ENCODE results near the gene SLC26A4. TPM values are rescaled to one million over a fixed set of nuclear protein-coding genes. Genes with fewer than 3 reads are reported as not detected.

The SLC26A4 gene
- total and polyA plus RNA-seq, 9 of the 15 experiments (the other 6 are each of a cell fraction or from before 2014, with no cell fraction given): 0.09 to 1.2 (median 0.33) TPM

DNA sequence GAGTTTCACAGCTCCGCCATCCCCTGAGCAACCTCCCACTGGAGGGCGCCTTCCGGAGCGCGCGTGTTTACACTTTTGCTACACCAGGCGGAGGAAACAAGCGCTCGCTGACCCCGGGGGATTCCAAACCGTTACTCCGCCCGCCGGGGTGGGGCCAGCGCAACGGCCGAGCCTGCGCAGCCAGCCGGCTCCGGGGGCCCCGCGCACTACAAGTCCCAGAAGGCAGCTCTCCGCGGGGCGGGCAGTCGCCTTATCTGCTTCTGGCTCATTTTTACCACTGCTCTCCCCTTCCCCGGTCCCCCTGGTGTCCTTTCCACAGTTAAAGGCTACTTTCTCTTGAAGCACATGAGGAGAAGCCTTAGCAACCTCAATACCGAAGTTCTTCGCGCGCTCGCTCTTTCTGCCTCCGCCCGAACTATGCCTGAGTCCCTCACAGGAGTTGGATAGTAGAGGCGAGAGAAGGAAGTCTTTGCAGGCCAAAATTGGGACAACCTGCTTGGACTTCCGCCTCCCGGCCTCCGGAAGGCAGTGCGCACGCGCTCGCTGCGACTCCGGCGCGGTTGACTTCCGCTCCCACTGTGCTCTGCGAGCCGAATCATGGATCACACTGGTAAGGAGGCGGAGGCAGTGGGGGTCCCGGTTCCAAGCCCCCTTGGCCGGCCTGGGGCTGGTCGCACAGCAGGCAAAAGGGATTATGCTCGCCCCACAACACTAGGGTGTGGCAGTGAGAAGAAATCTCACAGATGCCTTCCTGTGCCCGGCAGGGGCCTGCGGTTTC lies 83.1 kb downstream of the SLC26A4 start, which contains the start of gene CBLL1 (continued):
- TF ChIP-seq DEAF1 (CRISPR knock-in tag; IDR thresholded peaks at IDR 0.05): peak; percentile 81; the same call in 1 of the 2 replicates
- peak in 1 of 2 experiments; percentile 78; a peak in 3 of 4 replicates for TF ChIP-seq TBL1XR1 (IDR thresholded peaks at IDR 0.05; ENCODE audit: low read length in 2 of 2)
- TF ChIP-seq SRSF1 (IDR thresholded peaks at IDR 0.05; ENCODE audit: low read depth, low read length): no peak
- peak; percentile 75 for TF ChIP-seq NCOA1 (IDR thresholded peaks at IDR 0.05; ENCODE audit: low read depth)
- TF ChIP-seq KLF6 (CRISPR knock-in tag; IDR thresholded peaks at IDR 0.05; ENCODE audit: borderline replicate concordance): peak; percentile 68; the same call in 1 of the 2 replicates
- no peak for TF ChIP-seq MIER1 (IDR thresholded peaks at IDR 0.05; ENCODE audit: low read depth)
- no peak for TF ChIP-seq ZNF263 (CRISPR knock-in tag; IDR thresholded peaks at IDR 0.05; ENCODE audit: borderline replicate concordance)
- TF ChIP-seq RBM15 (IDR thresholded peaks at IDR 0.05; ENCODE audit: insufficient read depth, low read length): no peak
- no peak for TF ChIP-seq CBX2 (IDR thresholded peaks at IDR 0.05; ENCODE audit: insufficient read depth, low read length, poor library complexity, severe bottlenecking)
- no peak for TF ChIP-seq ZNF512 (tag; IDR thresholded peaks at IDR 0.05)
- TF ChIP-seq ZNF384 (IDR thresholded peaks at IDR 0.05; ENCODE audit: low read depth, low read length): peak; percentile 39; the same call in 1 of the 2 replicates
- peak; percentile 48 for TF ChIP-seq SMAD1 (IDR thresholded peaks at IDR 0.05; ENCODE audit: low read depth, low read length, partially characterized antibody)
- TF ChIP-seq STAT5B (CRISPR knock-in tag; IDR thresholded peaks at IDR 0.05): no peak
- peak in 1 of 2 experiments; percentile 8; a peak in 1 of 4 replicates for TF ChIP-seq MLX (CRISPR knock-in tag; conservative IDR thresholded peaks at IDR 0.05)
- TF ChIP-seq KAT8 (IDR thresholded peaks at IDR 0.05; ENCODE audit: low read depth): 0 out of 2 replicates have a peak, but pooled peaks have one; percentile 67
- peak; percentile 86 for TF ChIP-seq E2F8 (IDR thresholded peaks at IDR 0.05; ENCODE audit: low read depth, partially characterized antibody)
- peak; percentile 14 for TF ChIP-seq ZNF511 (CRISPR knock-in tag; IDR thresholded peaks at IDR 0.05)
- TF ChIP-seq ZNF274 (IDR thresholded peaks at IDR 0.05; ENCODE audit: borderline replicate concordance, low read depth, low read length): no peak; the same call in 1 of the 2 replicates
- peak; percentile 56; the same call in 1 of the 2 replicates for TF ChIP-seq ARID1B (IDR thresholded peaks at IDR 0.05)
- no peak for TF ChIP-seq SNRNP70 (optimal IDR thresholded peaks at IDR 0.05; ENCODE audit: low read depth, low read length)
